GM18907 (cell line): ENCODE results near the gene DDA1.
"Not testable (repeated sequence)": the region's sequence is repeated elsewhere in the genome, so short reads cannot be mapped to it uniquely, and the experiment has no call there.

Experiments used
- ATAC-seq: cut with Tn5 transposase; IDR thresholded peaks from one replicate; pipeline ENCODE4 v1.9.1; 2021; ENCODE audit warnings: mild to moderate bottlenecking, moderate library complexity; ENCODE audit not compliant: unreplicated experiment

DDA1 gene

GRCh38 chr19:17286263-17286662 lies 23.1 kb upstream of the DDA1 start:
- no peak for ATAC-seq

GRCh38 chr19:17286752-17287151 lies 22.6 kb upstream of the DDA1 start:
- no peak for ATAC-seq

GRCh38 chr19:17289489-17289888 lies 19.9 kb upstream of the DDA1 start:
- ATAC-seq, result no peak

DNA sequence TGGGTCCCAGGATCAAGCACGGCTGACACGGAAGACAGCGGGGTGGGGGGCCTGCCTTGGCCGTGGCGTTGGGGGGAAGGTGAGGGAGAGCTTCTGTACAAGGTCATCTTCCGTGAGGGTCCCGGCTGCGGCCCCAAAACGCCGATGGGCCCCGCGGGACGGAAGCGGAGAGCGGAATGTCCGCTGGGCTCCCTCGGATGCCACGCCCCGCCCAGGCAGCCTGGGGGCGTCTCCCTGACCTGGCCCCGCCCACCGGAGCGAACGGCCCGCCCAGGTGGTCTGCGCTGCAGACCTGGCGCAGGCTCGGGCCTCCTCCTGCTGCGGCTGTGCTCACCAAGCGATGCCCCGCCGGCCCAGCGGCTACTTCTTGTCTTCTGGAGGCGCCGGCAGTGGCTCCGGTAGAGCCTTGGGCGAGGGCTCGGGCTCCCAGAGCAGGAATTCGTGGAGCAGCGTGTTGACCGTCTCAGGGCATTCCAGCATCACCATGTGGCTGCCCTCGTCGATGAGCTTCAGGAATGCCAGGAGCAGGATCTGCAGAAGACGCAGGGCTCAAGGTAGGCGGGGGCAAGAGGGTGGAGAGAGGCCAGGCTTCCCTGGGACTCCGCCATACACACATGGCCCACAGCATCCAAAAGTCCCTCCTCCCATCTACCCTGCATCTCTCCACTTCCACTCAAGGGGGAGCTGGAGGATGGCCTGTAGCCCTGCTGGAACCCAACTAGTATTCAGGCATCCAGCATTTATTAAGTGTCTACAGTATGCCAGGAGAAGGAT lies 16.9 kb upstream of the DDA1 start:
- peak; percentile 76 for ATAC-seq

GRCh38 chr19:17293605-17294004 lies 15.8 kb upstream of the DDA1 start:
- no peak for ATAC-seq

- ATAC-seq, result no peak
Observed at GRCh38 chr19:17294051-17294891, 15.1 kb upstream of the DDA1 start.

- ATAC-seq, result not testable (repeated sequence)
Observed at GRCh38 chr19:17295551-17295950, 13.8 kb upstream of the DDA1 start.

- ATAC-seq, result no peak
Observed at GRCh38 chr19:17296273-17296672, 13.1 kb upstream of the DDA1 start.

DNA sequence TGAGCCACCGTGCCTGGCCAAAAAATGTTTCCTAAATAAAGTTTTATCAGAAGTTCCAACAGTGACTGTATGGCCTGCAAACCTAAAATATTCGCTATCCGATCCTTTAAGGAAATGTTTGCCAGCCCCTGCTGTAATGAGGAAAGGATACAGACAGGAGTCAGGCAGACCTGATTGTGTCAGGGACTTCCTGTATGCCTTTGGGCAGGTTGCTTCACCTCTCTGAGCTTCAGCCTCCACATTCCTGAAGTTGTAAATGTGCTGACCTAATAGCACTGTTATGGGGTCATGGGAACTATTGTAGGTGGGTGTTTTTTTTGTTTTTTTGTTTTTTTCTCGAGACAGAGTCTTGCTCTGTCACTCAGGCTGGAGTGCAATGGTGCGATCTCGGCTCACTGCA lies 12.4 kb upstream of the DDA1 start:
- ATAC-seq, result no peak

- ATAC-seq, result no peak
Observed at GRCh38 chr19:17300992-17301619, 8.3 kb upstream of the DDA1 start.

- ATAC-seq, result no peak
Observed at GRCh38 chr19:17302391-17303166, 6.8 kb upstream of the DDA1 start.

DNA sequence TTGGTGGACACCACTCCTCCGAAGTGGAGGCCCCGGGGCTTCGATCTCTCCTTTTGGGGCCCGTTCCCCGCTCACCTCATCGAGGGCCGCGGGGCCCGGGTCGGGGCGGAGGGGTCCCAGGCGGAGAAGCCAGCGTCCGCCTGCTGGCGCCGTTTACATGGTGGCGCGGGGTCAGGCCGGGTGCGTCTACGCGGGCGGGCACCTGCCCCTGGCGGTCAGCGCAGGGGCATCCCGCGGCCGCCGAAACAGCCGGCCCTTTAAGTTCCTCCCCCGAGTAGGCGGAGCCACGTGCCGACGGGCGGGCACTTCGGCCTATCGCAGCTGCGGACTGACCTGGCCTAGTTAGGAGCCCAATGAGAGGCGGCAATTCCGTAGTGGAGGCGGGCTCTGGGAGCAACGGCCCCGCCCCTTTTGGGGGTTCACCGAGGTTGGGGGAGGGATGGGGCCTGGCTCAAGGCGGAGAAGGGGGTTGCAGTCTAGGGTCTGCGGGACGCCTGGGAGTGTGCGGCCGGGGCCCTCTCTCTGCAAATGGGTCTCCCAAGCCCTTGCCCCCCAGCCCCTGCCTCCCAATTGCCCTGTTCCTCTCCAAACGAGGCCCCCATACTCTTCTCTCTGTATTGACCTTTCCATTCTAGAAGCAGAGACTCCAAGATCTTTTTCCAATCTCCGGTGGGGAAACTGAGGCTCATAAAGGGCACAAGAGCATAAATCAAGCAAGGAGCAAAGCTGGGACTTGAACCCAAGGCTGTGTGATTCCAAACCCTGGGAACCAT lies 6.0 kb upstream of the DDA1 start, which contains the start of gene ABHD8:
Gene ABHD8 (minus strand): TSS at position 259 of the 773 bp plus-strand sequence. CDS start 1,809 bp downstream, outside the sequence.
- ATAC-seq, result peak; percentile 45

GRCh38 chr19:17303940-17304267 lies 5.5 kb upstream of the DDA1 start:
- no peak for ATAC-seq

GRCh38 chr19:17304386-17305215 lies 4.8 kb upstream of the DDA1 start:
- no peak for ATAC-seq

GRCh38 chr19:17305216-17305516 lies 4.2 kb upstream of the DDA1 start:
- ATAC-seq, result no peak

DNA sequence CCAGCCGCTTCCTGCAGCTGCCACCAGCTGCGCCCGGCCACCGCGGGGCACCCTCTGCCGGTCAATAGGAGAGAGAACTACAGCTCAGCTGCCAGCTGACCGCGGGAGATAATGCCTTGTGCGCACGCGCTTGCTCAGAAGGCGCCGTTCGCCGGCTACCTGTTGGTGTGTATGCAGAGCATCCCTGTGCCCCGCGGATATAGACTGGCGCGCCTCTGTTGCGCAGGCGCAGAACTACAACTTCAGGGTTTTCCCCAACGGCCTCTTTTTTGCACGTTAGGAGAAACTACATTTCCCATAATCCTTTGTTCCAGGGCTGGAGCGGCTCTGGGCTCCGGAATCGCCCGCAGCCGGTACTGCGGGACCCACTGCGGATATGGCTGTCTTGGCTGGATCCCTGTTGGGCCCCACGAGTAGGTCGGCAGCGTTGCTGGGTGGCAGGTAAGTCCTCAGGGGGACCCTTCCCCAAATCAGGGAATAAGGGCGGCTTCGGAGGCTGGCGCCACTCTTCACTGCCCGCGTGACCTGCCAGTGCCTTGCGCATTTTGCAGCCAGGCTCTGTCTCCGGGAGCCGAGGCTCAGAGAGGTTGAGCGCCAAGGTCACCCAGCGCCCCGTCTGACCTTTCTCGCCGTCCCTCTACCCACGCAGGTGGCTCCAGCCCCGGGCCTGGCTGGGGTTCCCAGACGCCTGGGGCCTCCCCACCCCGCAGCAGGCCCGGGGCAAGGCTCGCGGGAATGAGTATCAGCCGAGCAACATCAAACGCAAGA lies 3.7 kb upstream of the DDA1 start, which contains the start of gene MRPL34:
Gene MRPL34 (plus strand): TSS at position 356 of the 768 bp plus-strand sequence. CDS start 21 bp downstream, at position 377.
- peak; percentile 74 for ATAC-seq

DNA sequence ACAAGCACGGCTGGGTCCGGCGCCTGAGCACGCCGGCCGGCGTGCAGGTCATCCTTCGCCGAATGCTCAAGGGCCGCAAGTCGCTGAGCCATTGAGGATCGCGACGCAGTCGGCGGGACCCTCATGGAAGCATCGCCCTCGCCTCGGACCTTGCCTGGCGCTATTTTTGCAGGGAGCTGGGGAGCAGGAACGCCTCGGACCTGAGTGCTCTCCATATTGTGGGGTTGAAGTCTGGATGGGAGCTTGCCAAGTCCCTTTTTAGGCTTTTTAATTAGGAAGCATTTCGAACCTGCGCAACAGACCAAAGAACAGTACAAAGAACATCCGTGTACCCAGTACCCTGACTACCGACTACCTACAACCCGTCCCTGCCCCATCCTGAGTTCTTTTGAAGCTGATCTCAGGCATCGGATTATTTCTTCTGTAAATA lies 3.1 kb upstream of the DDA1 start:
- ATAC-seq, result no peak

- no peak for ATAC-seq
Observed at GRCh38 chr19:17307876-17308377, 1.4 kb upstream of the DDA1 start.
